T follicular helper cell (primary cell): ENCODE data around the gene ZNF469.
"Not testable (repeated sequence)": the region's sequence is repeated elsewhere in the genome, so short reads cannot be mapped to it uniquely, and the experiment has no call there.

Experiments used
- DNase-seq: peaks from one replicate; pipeline ENCODE4 v3.0.0-alpha.2; 2020; ENCODE audit warnings: low read depth

Gene ZNF469

GRCh38 chr16:88360401-88360800 is 22.4 kb upstream of the ZNF469 start:
- DNase-seq = not testable (repeated sequence)

GRCh38 chr16:88360999-88361398 is 21.8 kb upstream of the ZNF469 start:
- DNase-seq = no peak

DNA sequence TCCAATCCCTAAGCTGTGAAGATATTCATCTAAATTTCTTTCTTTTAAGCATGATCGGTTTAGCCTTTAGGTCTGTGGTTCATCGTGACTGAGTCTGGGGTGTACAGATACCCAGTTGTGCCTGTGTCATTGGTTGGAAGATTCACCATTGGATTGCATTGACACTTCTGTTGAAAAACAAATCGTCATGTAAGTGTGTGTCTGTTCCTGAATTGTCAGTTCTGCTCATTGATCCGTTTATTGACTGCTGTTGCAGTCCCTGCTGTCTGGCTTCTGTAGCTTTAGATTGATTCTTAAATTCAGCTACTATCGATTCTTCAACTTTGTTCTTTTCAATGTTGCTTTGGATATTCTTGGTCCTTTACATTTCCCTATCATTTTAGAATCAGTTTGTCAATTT is 21.0 kb upstream of the ZNF469 start:
- DNase-seq = no peak

- no peak for DNase-seq
Observed at GRCh38 chr16:88363239-88363891, 19.4 kb upstream of the ZNF469 start.

GRCh38 chr16:88365244-88365865 is 17.4 kb upstream of the ZNF469 start:
- DNase-seq = no peak

DNA sequence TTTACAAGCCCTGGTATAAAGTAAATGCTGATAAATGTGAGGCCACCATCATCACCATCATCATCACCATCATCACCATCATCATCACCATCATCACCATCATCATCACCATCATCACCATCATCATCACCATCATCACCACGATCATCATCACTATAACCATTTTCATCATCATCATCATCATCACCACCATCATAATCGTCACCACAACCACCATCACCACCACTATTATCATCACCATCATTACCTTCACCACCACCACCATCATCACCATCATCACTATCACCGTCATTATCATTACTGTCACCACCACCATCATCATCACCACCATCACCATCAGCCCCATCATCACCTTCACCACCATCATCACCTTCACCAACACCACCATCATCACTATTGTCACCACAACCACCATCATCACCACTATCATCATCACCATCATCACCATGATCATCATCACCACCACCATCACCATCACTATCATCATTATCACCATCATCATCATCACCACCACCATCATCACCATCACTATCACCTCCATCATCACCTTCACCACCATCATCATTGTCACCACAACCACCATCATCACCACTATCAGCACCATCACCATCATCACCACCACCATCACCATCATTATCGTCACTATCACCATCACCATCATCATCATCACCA is 16.6 kb upstream of the ZNF469 start:
- no peak for DNase-seq

DNA sequence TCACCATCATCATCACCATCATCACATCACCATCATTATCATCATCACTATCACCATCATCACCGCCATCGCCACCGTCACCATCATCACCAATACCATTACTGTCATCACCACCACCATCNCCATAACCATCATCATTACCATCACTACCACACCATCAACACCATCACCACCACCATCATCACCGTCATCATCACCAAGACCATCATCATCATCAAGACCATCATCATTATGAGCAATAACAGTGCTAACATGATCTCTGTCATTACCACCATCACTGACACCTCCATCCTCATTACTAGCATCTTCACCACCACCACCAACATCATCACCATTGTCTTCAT is 16.1 kb upstream of the ZNF469 start:
- no peak for DNase-seq

DNA sequence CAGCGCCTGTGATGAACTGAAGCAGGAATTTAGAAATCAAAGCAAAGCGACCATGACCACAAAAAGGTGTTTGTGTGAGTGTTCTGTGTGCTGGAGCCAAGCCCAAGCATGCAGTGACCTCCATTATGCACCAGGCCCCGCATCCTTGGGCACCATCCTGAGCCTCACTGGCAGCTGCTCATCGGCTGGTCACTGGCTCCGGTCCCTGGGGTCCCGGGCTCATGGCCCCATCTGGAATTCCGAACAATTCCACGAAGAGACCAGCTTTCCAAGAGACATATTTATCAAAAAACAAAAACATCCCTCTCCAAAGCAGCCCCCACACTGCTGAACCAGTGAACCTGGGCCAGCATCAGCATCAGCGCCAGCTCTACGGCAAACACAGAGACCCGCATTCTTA is 15.2 kb upstream of the ZNF469 start:
- DNase-seq = no peak

DNA sequence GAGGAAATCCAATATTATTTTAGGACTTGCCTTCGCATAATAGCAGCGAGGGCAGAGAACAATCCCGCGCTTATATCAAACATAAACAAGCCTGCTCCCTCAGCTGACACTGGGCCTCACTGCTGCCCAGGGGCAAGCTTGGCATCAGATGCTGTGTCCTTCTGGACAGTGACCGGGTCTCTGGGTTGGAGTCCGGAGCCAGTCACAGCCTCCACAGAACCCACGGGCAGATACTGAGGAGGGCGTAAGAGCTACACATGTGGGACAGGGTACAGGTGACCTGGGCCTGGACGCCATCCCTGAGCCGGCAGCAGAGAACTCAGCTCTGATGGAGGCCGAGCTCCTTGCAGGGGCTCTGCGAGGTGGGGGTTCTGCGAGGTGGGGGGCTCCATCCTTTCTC is 14.7 kb upstream of the ZNF469 start:
- no peak for DNase-seq

- no peak for DNase-seq
Observed at GRCh38 chr16:88368994-88369393, 13.8 kb upstream of the ZNF469 start.

GRCh38 chr16:88369447-88370008 is 13.2 kb upstream of the ZNF469 start:
- no peak for DNase-seq

GRCh38 chr16:88370365-88370764 is 12.4 kb upstream of the ZNF469 start:
- DNase-seq = no peak

DNA sequence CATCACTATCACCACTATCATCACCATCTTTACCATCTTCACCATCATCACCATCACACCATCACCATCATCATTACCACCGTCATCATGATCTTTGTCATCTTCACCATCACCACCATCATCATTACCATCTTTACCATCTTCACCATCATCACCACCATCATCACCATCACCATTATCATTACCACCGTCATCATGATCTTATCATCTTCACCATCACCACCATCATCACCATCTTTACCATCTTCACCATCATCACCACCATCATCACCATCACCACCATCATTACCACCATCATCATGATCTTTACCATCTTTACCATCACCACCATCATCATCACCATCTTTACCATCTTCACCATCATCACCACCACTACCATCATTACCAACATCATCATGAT is 10.2 kb upstream of the ZNF469 start:
- no peak for DNase-seq

DNA sequence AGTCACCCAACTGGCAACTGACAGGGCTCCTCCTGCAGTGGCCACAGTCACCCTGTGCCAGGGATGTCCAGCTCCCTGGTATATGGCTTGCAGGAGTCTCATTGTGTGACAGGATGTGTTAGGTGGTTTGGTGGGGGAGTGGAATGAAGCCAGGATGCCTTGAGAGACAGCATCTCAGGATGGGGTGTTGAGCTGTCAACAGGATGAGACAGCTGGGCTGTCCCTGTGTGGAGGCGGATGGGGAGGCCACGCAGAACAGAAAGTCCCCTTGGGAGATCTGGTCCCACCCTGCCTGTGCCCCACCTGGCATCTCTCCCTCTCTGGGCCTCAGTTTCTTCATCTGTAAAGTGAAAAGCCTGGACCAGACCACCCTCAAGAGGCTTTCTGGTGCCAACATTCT is 9.5 kb upstream of the ZNF469 start:
- DNase-seq = no peak

- DNase-seq = no peak
Observed at GRCh38 chr16:88373927-88374492, 8.7 kb upstream of the ZNF469 start.

DNA sequence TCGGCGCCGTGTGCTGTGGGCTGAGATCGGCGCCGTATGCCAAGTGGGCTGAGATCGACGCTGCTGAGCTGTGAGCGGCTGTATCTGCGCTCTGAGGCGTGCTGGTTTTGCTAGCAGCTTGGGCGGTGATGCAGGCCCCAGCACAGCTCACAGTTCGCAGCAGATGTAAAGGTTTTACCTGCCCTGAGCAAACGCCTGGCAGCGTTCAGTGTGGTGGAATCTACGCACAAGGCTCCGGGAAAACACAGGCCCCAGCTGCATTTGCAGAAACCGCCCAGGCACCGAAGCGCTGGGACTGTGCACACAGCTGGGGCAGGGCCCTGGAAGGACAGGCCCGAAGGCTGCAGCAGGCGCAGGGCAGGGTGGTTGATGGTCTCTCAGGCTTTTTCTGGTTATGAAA is 8.0 kb upstream of the ZNF469 start:
- DNase-seq = no peak

GRCh38 chr16:88375236-88375975 is 7.4 kb upstream of the ZNF469 start:
- no peak for DNase-seq

DNA sequence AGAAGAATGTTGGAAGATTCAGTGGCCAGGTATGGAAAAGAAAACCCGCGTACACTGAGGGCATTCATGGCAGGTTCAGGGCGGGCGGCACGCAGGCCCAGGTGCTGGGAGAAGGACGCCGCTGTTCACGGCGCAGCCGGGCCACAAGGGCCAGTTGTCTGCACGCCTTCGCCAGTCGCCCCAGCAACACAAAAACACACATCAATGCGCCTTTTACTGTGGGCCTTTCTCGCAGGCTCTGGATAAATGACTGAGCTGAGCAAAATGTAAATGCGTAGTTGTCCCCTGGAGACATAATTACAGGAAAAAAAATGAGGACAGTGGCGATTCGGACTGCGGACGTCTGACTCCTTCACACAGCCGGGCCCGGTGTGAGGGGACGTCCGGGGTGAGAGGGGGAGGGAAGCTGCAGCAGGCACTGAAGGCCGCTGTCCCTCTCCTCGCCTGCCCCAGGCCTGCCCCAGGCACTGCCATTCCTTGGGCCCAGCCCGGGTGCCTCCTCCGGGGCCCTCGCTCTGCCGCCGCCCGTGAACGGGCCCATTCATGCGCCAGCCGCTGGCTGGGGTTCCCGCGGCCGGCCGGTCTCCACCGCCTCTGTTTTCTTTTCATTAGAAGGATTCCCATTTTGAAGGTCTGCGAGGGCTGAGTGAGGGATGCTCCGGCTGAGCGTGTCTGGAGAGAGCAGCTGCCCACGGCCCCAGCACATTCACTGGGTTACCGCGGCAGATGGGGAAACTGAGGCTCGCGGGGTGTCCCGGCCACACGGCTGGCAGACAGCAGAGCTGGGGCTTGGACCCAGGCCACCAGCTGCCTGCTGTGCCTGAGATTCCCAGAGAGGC is 6.5 kb upstream of the ZNF469 start:
- DNase-seq = no peak

DNA sequence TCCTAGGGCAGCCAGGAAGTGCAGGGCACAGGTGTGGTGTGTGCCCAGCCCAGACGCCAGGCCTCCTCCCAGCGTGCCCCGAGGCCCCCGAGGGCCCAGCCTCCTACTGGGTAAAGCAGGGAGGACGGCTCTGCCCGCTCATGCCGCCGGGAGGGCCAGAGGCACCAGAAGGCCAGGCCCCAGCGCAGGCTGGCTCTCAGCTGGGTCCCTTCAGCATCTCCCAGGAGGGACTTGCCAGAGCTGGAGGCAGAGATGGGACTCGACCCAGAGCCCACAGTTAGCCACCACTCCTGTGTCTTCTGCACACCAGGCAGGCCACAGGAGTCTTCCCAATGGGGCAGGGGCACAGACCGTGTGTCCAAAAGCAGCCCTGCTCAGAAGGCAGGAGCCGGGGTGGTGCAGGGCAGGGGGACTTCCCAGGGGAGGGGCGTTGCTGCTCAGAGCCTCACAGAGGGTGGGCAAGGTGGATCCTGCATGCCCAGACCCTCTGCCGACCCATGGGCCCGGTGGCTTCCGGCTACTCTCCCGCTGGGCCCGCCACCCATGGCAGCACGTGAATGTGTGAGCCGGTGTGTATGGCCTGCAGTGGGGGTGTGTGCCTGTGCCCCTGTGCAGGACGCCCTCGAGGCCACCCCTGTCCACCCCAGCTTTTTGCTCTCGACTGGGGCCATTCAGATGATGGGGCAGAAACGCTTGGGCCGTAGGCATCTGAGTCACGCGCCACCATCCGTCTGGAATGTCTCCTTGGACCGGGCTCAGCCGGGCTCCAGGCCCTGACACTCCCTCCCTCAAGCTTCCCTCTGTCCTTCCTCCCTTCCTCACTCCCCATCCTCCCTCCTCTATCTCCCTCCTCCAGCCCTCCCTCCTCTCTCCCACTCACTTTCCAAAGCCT is 5.7 kb upstream of the ZNF469 start:
- DNase-seq = no peak

DNA sequence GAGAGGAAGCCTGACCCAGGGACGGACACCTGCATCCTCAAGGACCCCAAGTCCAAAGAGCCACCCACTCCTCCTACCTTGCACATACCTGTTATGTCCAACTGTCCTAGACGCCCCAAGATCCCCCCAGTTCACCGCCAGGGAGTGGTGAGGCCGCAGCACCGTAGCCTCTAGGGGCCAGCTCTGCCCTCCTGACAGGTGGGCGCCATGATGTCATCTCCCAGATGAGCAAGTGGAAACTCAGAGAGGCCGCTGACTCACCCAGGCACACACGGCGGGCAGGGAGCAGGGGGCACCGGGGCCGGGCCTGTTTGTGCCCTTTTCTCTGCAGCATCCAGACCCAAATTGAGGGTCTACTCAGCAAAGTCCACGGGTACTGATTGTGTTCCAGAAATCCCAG is 4.8 kb upstream of the ZNF469 start:
- no peak for DNase-seq
